Lower leg skin (tissue), 4 donors: ENCODE results near the gene NF2. TPM values are rescaled to one million over a fixed set of nuclear protein-coding genes. Genes with fewer than 3 reads are reported as not detected.

Source experiments
- DNase-seq, 2 donors: peaks; one replicate each; pipeline ENCODE4 v3.0.0-alpha.2; 2019; ENCODE audit warnings: low spot score in 2 of 2
- H3K4me3 ChIP-seq: fragments of 200-600 bp; sonication (generic); 2 replicates; pipeline ENCODE4 v1.5.1; 2017; ENCODE audit warnings: mild to moderate bottlenecking, low read depth; ENCODE audit not compliant: poor library complexity, severe bottlenecking
- POLR2A ChIP-seq, 2 donors: fragments of 450-650 bp; IDR thresholded peaks; one replicate each; pipeline ENCODE4 v1.6.1; 2016 to 2017; ENCODE audit warnings: antibody characterized with exemption in 2 of 2, mild to moderate bottlenecking in 1 of 2, moderate library complexity in 1 of 2
- WGBS, 2 donors: methylation state at CpG; one replicate each; pipeline ENCODE4 v1.1.5; 2018; 5-methylcytosine and 5-hydroxymethylcytosine counted together
- intact Hi-C: fragments of 100-400 bp; cut with DNase I; formaldehyde crosslinking; loops from one replicate; pipeline ENCODE4 v1.15.0; 2023; ENCODE audit warnings: low total_unique reads
- total RNA-seq, 4 donors: library from RNA; depleted of rRNA; stranded (reverse); fragments of >200 nt; gene quantifications; one replicate each; pipeline ENCODE4 v1.1.0, GENCODE V29; 2016
- TF ChIP-seq, protein P1 (sequence below), 3 donors: fragments of 450-650 bp; IDR thresholded peaks; one replicate each; pipeline ENCODE4 v1.5.1; 2016; ENCODE audit warnings: antibody characterized with exemption in 3 of 3, mild to moderate bottlenecking in 3 of 3, moderate library complexity in 2 of 3

NF2 gene
- total RNA-seq, 4 donors from 2014 or later, result 16.7 to 32.0 (median 25.2) TPM

DNA sequence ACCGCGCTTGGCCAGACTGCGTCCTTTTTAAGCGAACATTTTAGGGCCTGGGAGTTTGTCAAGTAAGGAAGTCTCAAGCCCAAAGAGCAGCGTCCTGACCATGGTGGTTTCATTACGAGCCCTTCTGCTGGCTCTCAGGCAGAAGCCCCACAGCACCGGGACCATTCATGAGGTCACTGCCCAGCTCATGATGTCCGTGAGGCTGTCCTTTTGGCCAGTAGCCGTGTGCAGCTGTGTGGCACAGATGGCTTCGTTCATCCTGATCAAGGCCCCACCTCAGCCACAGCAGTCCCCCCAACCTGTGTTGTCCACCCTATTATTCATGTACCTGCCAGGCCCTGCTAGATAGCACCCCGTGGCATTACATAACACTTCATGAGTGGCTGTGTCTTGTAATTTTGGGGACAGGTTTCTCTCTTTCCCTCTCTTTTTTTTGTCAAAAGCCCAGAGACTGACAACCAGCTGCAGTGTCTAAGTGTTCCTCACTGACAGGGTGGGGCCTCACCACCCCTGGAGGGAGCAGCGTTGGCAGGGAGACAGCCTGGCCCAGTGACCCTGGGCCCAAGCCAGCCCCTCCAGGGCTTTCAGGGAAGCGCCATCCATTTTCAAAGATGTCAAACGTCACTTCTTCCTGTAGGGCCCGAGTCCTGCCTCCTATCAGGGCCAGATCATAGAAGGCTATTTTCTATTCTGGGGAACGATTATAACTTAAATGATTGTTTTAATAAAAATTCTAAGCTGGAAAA is 94.6 kb downstream of the NF2 start:
- TF ChIP-seq, protein P1, sequence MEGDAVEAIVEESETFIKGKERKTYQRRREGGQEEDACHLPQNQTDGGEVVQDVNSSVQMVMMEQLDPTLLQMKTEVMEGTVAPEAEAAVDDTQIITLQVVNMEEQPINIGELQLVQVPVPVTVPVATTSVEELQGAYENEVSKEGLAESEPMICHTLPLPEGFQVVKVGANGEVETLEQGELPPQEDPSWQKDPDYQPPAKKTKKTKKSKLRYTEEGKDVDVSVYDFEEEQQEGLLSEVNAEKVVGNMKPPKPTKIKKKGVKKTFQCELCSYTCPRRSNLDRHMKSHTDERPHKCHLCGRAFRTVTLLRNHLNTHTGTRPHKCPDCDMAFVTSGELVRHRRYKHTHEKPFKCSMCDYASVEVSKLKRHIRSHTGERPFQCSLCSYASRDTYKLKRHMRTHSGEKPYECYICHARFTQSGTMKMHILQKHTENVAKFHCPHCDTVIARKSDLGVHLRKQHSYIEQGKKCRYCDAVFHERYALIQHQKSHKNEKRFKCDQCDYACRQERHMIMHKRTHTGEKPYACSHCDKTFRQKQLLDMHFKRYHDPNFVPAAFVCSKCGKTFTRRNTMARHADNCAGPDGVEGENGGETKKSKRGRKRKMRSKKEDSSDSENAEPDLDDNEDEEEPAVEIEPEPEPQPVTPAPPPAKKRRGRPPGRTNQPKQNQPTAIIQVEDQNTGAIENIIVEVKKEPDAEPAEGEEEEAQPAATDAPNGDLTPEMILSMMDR (IDR thresholded peaks at IDR 0.05), result no peak
- TF ChIP-seq POLR2A (IDR thresholded peaks at IDR 0.05), result no peak
- WGBS, 2 donors, result 63 to 67% methylated on average over 14 to 16 of the region's 16 CpGs
- intact Hi-C loops, result no loop called here

DNA sequence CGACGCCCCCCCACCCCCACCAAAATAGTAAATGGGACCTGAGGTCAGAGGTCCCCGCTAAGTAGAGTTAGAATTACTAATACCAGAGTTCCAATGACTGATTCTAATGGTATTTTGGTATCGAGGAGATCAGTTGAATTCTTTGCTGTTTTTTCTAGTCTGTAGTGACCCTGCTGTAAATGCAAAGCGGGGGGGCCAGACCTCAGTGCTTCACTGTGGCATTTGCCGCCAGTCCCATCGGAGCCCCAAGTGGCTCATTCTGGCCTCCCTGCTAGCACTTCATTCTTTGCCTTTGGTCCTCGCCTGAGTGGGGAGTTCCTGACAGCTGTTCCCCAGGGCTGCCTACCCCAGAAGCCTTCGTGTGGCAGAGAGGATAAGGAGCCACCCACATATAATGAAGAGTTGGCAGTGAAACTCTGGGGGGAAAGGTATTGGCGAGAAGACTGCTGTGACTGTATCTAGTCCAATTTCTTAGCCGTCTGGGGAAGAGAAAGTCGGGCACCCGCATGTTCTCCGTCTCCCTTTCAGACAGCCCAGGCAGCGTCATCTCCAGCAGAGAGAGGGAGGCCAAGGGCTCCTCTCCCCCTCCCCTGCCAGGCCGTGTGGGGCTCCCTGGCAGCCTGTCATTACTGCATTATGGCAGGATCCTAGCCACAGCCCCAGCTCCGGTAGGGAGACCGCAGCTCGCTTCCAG is 96.9 kb downstream of the NF2 start:
- TF ChIP-seq, protein P1 (IDR thresholded peaks at IDR 0.05), result no peak
- no peak for TF ChIP-seq POLR2A (IDR thresholded peaks at IDR 0.05)
- no peak overlapping the region for H3K4me3 ChIP-seq
- intact Hi-C loops, result no loop called here
- no peak for DNase-seq
- WGBS, 2 donors, result 50% methylated on average over 19 of the region's 19 CpGs

More for the DNA sequence above, 94.6 kb downstream of the NF2 start:
- H3K4me3 ChIP-seq, result no peak overlapping the region
- no peak for DNase-seq

DNA sequence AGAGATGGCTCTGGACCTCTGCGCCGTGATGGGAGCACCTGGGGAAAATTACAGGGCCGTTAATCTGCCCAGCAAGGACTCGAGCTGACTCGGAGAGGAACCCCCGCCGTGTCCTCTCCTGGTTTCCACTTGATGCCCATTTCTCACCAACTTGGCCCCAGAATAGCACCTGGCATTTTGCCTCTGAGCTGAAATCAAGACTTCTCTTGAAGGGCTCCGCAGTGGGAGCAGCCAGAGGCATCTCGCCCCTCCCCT is 97.4 kb downstream of the NF2 start:
- intact Hi-C loops, result no loop called here

DNA sequence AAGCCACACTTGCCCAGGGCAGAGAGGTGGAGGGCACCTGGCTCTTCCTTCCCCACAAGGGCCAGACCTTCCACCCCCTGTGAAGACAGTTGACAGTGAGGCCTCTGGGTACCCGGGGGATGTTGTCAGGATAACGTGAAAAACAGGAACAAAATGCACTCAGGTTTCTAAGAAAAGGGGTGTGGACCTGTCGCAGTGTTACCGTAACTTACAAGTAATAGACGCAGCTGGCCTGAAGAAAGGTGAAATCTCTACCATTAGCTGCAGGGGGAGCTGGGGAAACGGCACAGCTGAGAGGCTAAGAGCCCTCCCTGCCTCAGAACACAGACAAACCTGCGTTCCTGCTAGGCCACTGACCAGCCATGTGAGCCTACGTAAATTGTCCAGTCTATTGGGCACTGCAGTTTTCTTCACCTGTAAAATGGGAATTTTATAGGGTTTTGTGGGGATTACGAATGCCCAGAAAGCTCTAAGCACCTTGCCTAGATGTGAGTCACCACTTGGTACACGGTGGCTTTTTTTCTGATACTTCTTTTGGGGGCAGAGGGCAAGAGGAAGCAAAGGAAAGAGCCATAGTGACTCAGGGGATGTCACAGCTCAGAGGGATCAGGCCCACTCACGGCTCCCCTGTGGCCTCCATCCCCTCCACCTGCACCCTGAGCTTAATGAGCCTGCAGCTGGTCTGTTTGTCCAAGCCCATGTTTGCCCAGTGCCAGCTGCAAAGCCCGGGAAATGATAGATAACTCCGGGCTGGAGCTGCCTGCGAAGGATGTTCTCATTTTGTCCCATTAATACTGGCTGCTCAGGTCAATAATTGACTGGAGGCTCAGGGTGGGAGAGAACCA is 97.9 kb downstream of the NF2 start:
- WGBS, 2 donors, result 29 to 43% methylated on average over 14 of the region's 14 CpGs

More for the DNA sequence above, 97.4 kb downstream of the NF2 start:
- H3K4me3 ChIP-seq, result no peak overlapping the region
- no peak for DNase-seq
- WGBS, 2 donors, result 47 to 48% methylated on average over 7 to 8 of the region's 9 CpGs
- TF ChIP-seq, protein P1 (IDR thresholded peaks at IDR 0.05), result no peak

More for the DNA sequence above, 97.9 kb downstream of the NF2 start:
- no peak overlapping the region for H3K4me3 ChIP-seq
- peak in 1 of 2 donors; percentile 81 for DNase-seq
- intact Hi-C loops, result no loop called here
- TF ChIP-seq, protein P1 (IDR thresholded peaks at IDR 0.05), result no peak
- no peak for TF ChIP-seq POLR2A (IDR thresholded peaks at IDR 0.05)
